GM12878 (cell line): ENCODE measurements around the gene AGO4. TPM values are rescaled to one million over a fixed set of nuclear protein-coding genes. Genes with fewer than 3 reads are reported as not detected.
A peak's percentile ranks its signal among the peaks of the same experiment; 100 is the strongest.

Experiments
- ATF7 ChIP-seq: fragments of 450-650 bp; IDR thresholded peaks from 2 replicates; pipeline ENCODE4 v1.6.1; 2016; ENCODE audit warnings: low read depth, mild to moderate bottlenecking
- BACH1 ChIP-seq: fragments of 450-650 bp; IDR thresholded peaks from 2 replicates; pipeline ENCODE4 v1.6.1; 2017; ENCODE audit warnings: mild to moderate bottlenecking, borderline replicate concordance
- CBX5 ChIP-seq: sonication (generic); IDR thresholded peaks from 2 replicates; pipeline ENCODE4 v1.6.1; 2016; ENCODE audit warnings: low read depth, moderate library complexity, mild to moderate bottlenecking, inconsistent platforms
- CEBPB ChIP-seq, 2 experiments: fragments of 150-350 bp in 1 of 2; IDR thresholded peaks; 2 replicates each; pipeline ENCODE4 v1.6.1; 2012 to 2014; ENCODE audit warnings: low read depth in 2 of 2, low read length in 2 of 2, borderline replicate concordance in 1 of 2, inconsistent platforms in 1 of 2
- CHD1 ChIP-seq: IDR thresholded peaks from 2 replicates; pipeline ENCODE4 v1.6.1; 2012; ENCODE audit warnings: low read depth, low read length, improper control_type of control experiment
- CHD4 ChIP-seq: fragments of 200-600 bp; sonication (generic); IDR thresholded peaks from 2 replicates; pipeline ENCODE4 v1.6.1; 2016; ENCODE audit warnings: mild to moderate bottlenecking
- CREM ChIP-seq: IDR thresholded peaks from 2 replicates; pipeline ENCODE4 v1.6.1; 2014; ENCODE audit warnings: antibody characterized with exemption, low read depth
- FOS ChIP-seq: IDR thresholded peaks from 3 replicates; pipeline ENCODE4 v1.6.1; 2011; ENCODE audit warnings: borderline replicate concordance; ENCODE audit not compliant: insufficient read length; ENCODE audit errors: extremely low read depth
- GATAD2B ChIP-seq: fragments of 450-650 bp; conservative IDR thresholded peaks from 2 replicates; pipeline ENCODE4 v1.6.1; 2017; ENCODE audit warnings: low read depth, mild to moderate bottlenecking, moderate library complexity
- IKZF1 ChIP-seq: fragments of 450-650 bp; conservative IDR thresholded peaks from 2 replicates; pipeline ENCODE4 v1.6.1; 2017; ENCODE audit warnings: antibody characterized with exemption, mild to moderate bottlenecking
- IKZF2 ChIP-seq, 2 experiments: fragments of 450-650 bp; IDR thresholded peaks; 2 replicates each; pipeline ENCODE4 v1.6.1; 2017; ENCODE audit warnings: mild to moderate bottlenecking in 2 of 2, moderate library complexity in 2 of 2
- KDM1A ChIP-seq: fragments of 200-600 bp; sonication (generic); IDR thresholded peaks from 2 replicates; pipeline ENCODE4 v1.6.1; 2016; ENCODE audit warnings: borderline replicate concordance
- MEF2A ChIP-seq: IDR thresholded peaks from 2 replicates; pipeline ENCODE4 v1.6.1; 2011; ENCODE audit warnings: low read depth, mild to moderate bottlenecking, low read length, moderate library complexity; ENCODE audit not compliant: insufficient read depth
- NR2F1 ChIP-seq: fragments of 450-650 bp; conservative IDR thresholded peaks from 2 replicates; pipeline ENCODE4 v1.6.1; 2017; ENCODE audit warnings: mild to moderate bottlenecking
- POLR2AphosphoS2 ChIP-seq: IDR thresholded peaks from 2 replicates; pipeline ENCODE4 v1.6.1; 2011; ENCODE audit warnings: low read depth, mild to moderate bottlenecking, low read length, improper control_type of control experiment, moderate library complexity
- REST ChIP-seq: IDR thresholded peaks from 2 replicates; pipeline ENCODE4 v1.6.1; 2012; ENCODE audit warnings: mild to moderate bottlenecking, low read depth, low read length
- SMAD5 ChIP-seq: IDR thresholded peaks from 2 replicates; pipeline ENCODE4 v1.6.1; 2016; ENCODE audit warnings: antibody characterized with exemption, low read depth
- SREBF2 ChIP-seq: IDR thresholded peaks from 2 replicates; pipeline ENCODE4 v1.6.1; 2012; ENCODE audit warnings: mild to moderate bottlenecking, low read length
- STAT3 ChIP-seq: IDR thresholded peaks from 2 replicates; pipeline ENCODE4 v1.6.1; 2011; ENCODE audit warnings: low read depth, low read length, improper control_type of control experiment
- SUZ12 ChIP-seq: fragments of 200-600 bp; sonication (generic); IDR thresholded peaks from one replicate; pipeline ENCODE4 v1.6.1; 2018; ENCODE audit warnings: antibody characterized with exemption, mild to moderate bottlenecking; ENCODE audit not compliant: unreplicated experiment
- TARDBP ChIP-seq: IDR thresholded peaks from 2 replicates; pipeline ENCODE4 v1.6.1; 2016; ENCODE audit warnings: borderline replicate concordance
- WRNIP1 ChIP-seq: IDR thresholded peaks from 2 replicates; pipeline ENCODE4 v1.6.1; 2011; ENCODE audit warnings: low read depth, low read length, improper control_type of control experiment, borderline replicate concordance
- ZZZ3 ChIP-seq: IDR thresholded peaks from 2 replicates; pipeline ENCODE4 v1.6.1; 2011; ENCODE audit warnings: low read depth; ENCODE audit not compliant: control insufficient read depth, insufficient read length
- polyA plus RNA-seq, 11 experiments: library from polyadenylated mRNA; depleted of rRNA in 4 of 11; unstranded in 6 of 11; stranded (reverse) in 5 of 11; fragments of >200 nt; fragmentation: Nextera tagmentation in 4 of 11; fragmentation: Illumina TruSeq in 1 of 11; extraction: Ambion mirVana in 4 of 11; extraction: Trizol in 1 of 11; gene quantifications; 1 replicate in 1 of 11; 2 replicates in 10 of 11; pipeline versions ENCODE4 v1.2.1 to v1.2.3, GENCODE V29; 2011 to 2016; ENCODE audit warnings: inconsistent platforms in 2 of 11, missing spikeins in 2 of 11, low read depth in 1 of 11
- total RNA-seq, 4 experiments: library from RNA; depleted of rRNA in 3 of 4; stranded (reverse); fragments of >200 nt in 3 of 4; fragmentation: Illumina TruSeq in 1 of 4; extraction: Trizol in 1 of 4; gene quantifications; 2 replicates each; pipeline versions ENCODE4 v1.2.1 to v1.2.3, GENCODE V29; 2013 to 2021
- TF ChIP-seq, protein P1 (sequence below): fragments of 450-650 bp; formaldehyde crosslinking; IDR thresholded peaks from 2 replicates; pipeline ENCODE4 v1.4.0; 2020; ENCODE audit warnings: mild to moderate bottlenecking, moderate library complexity
- TF ChIP-seq, protein P2 (sequence below): IDR thresholded peaks from 2 replicates; pipeline ENCODE4 v1.6.1; 2011; ENCODE audit warnings: borderline replicate concordance, low read depth, mild to moderate bottlenecking, moderate library complexity, low read length; ENCODE audit not compliant: insufficient read depth, poor library complexity, severe bottlenecking

AGO4 gene
- total and polyA plus RNA-seq, 10 of the 15 experiments (the other 5 are each of a cell fraction or from before 2014, with no cell fraction given), result 1.2 to 7.9 (median 3.2) TPM

GRCh38 chr1:35769188-35769758 is 38.5 kb upstream of the AGO4 start (continued):
- TF ChIP-seq SUZ12, result no peak
- TF ChIP-seq STAT3, result no peak
- TF ChIP-seq REST, result no peak
- TF ChIP-seq CBX5, result no peak
- TF ChIP-seq SMAD5, result no peak
- no peak for TF ChIP-seq ZZZ3
- TF ChIP-seq, protein P1, sequence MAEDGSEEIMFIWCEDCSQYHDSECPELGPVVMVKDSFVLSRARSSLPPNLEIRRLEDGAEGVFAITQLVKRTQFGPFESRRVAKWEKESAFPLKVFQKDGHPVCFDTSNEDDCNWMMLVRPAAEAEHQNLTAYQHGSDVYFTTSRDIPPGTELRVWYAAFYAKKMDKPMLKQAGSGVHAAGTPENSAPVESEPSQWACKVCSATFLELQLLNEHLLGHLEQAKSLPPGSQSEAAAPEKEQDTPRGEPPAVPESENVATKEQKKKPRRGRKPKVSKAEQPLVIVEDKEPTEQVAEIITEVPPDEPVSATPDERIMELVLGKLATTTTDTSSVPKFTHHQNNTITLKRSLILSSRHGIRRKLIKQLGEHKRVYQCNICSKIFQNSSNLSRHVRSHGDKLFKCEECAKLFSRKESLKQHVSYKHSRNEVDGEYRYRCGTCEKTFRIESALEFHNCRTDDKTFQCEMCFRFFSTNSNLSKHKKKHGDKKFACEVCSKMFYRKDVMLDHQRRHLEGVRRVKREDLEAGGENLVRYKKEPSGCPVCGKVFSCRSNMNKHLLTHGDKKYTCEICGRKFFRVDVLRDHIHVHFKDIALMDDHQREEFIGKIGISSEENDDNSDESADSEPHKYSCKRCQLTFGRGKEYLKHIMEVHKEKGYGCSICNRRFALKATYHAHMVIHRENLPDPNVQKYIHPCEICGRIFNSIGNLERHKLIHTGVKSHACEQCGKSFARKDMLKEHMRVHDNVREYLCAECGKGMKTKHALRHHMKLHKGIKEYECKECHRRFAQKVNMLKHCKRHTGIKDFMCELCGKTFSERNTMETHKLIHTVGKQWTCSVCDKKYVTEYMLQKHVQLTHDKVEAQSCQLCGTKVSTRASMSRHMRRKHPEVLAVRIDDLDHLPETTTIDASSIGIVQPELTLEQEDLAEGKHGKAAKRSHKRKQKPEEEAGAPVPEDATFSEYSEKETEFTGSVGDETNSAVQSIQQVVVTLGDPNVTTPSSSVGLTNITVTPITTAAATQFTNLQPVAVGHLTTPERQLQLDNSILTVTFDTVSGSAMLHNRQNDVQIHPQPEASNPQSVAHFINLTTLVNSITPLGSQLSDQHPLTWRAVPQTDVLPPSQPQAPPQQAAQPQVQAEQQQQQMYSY (CRISPR knock-in tag), result no peak
- TF ChIP-seq WRNIP1, result no peak
- no peak for TF ChIP-seq SREBF2
- no peak; the same call in none of the 2 replicates for TF ChIP-seq BACH1
- TF ChIP-seq MEF2A, result no peak
- no peak for TF ChIP-seq KDM1A
- TF ChIP-seq, protein P2, sequence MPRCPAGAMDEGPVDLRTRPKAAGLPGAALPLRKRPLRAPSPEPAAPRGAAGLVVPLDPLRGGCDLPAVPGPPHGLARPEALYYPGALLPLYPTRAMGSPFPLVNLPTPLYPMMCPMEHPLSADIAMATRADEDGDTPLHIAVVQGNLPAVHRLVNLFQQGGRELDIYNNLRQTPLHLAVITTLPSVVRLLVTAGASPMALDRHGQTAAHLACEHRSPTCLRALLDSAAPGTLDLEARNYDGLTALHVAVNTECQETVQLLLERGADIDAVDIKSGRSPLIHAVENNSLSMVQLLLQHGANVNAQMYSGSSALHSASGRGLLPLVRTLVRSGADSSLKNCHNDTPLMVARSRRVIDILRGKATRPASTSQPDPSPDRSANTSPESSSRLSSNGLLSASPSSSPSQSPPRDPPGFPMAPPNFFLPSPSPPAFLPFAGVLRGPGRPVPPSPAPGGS, result no peak
- peak; percentile 78 for TF ChIP-seq IKZF1
- TF ChIP-seq CHD4, result no peak
- TF ChIP-seq GATAD2B, result peak; percentile 84
- no peak for TF ChIP-seq CHD1
- peak; percentile 73 for TF ChIP-seq NR2F1
- no peak for TF ChIP-seq CREM
- no peak for TF ChIP-seq FOS
- no peak for TF ChIP-seq CEBPB (IDR thresholded peaks at IDR 0.05; ENCODE audit: borderline replicate concordance in 1 of 2, low read depth in 2 of 2, low read length in 2 of 2)
- peak; percentile 49 to 64; a peak in 2 of 4 replicates for TF ChIP-seq IKZF2 (IDR thresholded peaks at IDR 0.05)
- no peak for TF ChIP-seq ATF7
- TF ChIP-seq TARDBP, result 0 out of 2 replicates have a peak, but pooled peaks have one; percentile 22
- no peak for TF ChIP-seq POLR2AphosphoS2
